CD1c-positive myeloid dendritic cell (primary cell): ENCODE data around the gene SHB.
"Not testable (repeated sequence)": the region's sequence is repeated elsewhere in the genome, so short reads cannot be mapped to it uniquely, and the experiment has no call there.

Experiments used
- DNase-seq: peaks from one replicate; pipeline ENCODE4 v3.0.0-alpha.2; 2016; ENCODE audit errors: extremely low spot score

The SHB gene

DNA sequence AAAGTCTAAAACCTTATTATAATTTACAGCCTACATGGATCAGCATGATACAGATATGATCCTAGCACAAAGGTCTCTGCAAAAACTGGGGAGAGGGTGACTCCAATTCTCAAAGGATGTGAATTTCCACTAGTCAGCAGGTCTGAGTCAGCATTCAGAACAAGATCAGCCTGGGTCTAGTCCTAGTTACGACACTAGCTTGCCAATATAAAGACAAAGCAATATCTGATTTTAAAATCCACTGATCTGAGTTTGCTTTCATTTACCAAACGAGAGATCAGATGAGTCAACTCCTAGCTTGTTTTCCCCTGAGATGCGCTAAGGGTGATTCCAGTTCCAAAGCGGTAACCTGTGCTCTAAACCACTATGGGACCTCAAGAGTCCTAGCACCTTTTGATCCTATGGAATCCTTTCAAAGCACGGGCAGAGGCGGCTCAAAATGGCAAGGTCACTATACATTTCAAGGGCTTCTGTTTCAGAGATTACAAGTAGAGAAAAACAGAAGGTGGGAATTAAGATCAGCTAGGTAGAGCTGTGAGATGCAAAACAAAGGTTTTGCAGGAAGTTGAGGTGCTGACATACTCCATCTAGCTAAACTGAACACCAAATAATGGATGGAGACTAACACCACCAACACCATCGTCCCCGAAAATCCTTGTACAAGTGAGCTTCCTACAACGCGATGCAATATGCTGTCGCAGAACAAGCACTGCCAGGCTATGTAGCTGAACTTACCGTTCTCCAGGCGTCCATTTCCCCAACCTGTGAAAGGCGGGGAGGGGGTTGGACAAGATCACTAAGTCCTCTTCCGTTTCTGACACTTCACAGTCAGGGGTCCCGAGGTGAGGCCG, 166.0 kb downstream of the SHB start:
- DNase-seq = peak; percentile 12

GRCh38 chr9:37902131-37902530, 166.9 kb downstream of the SHB start:
- DNase-seq = no peak

GRCh38 chr9:37899041-37899440, 170.0 kb downstream of the SHB start:
- no peak for DNase-seq

GRCh38 chr9:37897665-37898064, 171.4 kb downstream of the SHB start:
- DNase-seq = no peak

GRCh38 chr9:37892063-37892462, 177.0 kb downstream of the SHB start:
- no peak for DNase-seq

- not testable (repeated sequence) for DNase-seq
Measured at GRCh38 chr9:37891042-37891441, 178.0 kb downstream of the SHB start.

- no peak for DNase-seq
Measured at GRCh38 chr9:37889536-37889935, 179.5 kb downstream of the SHB start.

DNA sequence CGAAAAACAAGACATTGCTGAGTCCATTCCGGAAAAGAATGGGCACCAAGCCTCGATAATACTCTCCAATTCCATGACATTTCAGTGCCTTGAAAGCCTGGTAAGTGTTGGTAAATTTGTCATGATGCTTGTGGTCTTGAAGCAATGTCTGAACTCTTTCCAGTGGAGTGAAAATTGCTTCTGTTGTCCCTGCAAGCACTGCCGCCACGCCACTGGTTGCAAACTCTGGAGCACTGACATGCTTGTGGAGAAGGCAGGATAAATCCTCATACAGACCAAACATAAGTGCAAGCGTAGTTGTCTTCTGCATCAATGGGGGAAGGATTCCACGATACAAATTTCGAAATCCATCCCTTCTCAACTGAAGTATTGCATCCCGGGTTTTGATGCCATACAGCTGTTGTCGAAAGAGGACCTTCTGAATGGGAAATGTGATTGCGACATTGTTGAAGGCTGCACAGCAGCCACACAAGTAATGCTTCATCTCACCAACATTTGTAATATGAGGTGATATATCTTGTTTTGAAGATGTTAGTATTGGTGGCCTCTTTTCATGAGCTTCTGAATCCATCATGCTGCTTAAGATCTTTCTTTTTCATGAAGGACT, 180.9 kb downstream of the SHB start:
- peak; percentile 14 for DNase-seq

GRCh38 chr9:37880916-37881479, 188.0 kb downstream of the SHB start:
- DNase-seq = no peak

- no peak for DNase-seq
Measured at GRCh38 chr9:37876376-37876775, 192.7 kb downstream of the SHB start.

DNA sequence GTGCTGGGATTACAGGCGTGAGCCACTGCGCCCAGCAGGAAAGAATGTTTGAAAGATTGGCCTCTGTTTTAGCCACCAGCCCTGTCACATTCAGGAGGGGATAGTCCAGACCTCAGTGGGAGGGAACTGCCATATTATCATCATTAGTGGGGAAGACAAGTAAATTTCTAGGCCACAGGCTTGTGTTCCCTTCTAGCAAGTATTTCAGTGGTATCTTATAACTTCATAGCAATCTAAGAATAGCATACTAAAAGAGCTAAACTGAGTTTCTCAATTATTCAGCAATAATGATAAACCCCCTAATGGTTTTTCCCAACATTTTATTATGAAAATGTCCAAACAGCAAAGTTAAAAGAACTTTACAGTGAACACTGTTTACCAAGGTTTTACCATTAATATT, 195.1 kb downstream of the SHB start:
- no peak for DNase-seq

DNA sequence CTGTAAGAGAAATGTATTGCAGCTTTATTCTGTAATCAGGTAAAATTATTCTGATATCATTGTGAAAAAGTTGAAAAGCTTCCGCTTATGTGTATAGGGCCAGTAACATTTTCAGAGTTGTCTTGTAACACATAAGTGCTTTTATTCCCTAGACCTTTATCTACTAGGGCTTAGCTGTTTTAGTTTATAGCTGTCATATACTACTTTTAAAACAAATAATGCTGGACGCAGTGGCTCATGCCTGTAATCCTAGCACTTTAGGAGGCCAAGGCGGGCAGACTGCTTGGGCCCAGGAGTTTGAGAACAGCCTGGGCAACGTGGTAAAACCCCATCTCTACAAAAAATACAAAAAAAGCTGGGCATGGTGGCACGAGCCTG, 198.2 kb downstream of the SHB start:
- no peak for DNase-seq

GRCh38 chr9:37870081-37870798, 198.8 kb downstream of the SHB start:
- DNase-seq = no peak
